ENCODE results near the gene RPS6KA2.

The RPS6KA2 gene

GRCh38 chr6:166627033-166627874 lies at the start of gene RPS6KA2:
Gene RPS6KA2 (minus strand): TSS chr6:166627251. CDS start chr6:166627019, 232 bp downstream.
- peak; percentile 64 for DNase-seq

DNA sequence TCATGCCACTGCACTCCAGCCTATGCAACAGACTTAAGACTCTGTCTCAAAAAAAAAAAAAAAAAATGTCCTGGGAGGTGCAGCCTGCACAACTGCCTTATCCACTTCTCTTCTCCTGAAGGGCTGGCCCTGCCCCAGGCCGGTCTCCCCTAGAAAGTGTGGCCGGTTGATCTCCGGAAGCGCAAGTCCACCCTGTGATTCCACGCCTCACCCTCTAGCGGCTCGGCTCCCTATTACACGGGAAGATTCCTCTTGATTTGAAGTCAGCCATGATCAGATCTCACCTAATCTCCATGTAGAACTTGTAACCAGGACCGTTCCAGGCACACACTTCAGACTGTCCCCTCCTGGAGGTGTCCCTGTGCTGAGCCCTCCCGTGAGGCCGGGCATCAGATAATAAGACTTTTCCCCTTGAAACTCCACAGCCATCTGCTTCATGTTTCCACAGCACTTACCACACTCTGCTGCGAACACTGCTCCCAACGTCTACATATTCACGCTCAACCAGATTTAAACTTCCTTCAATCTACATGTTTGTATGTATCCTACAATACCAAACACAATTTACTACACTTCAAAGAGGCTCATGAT lies 49.3 kb upstream of the RPS6KA2 start:
- no peak for DNase-seq

GRCh38 chr6:166675736-166676135 lies 48.7 kb upstream of the RPS6KA2 start:
- no peak for DNase-seq

- DNase-seq: no peak
Observed at GRCh38 chr6:166673309-166673708, 46.3 kb upstream of the RPS6KA2 start.

DNA sequence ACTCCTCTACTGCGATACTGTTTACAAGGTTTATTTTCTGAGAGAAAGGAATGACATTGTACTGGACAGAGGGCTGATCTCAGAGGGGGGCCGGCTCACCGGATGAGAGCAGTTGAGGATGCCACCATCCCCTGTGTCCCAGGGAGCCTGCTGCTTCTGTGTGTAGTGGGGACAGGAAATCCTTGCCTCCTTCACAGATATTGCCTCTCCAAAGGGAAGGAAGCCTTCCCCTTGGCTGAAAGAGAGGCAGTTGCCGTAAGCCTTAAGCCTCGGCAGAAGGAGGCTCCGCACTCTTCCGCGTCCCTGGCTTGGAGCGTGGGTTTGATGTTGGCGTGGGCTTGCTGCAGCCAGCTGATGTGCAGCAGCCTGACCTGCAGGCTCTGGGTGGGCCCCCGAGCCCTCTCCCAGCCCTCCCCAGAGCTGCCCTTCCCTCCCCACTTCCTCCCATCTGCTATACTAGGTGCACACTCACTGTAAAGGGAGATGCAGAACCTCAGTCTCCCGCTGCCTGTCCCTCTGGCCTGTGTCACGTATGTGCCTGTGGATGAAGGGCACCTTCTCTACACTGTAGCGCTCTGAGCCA lies 45.7 kb upstream of the RPS6KA2 start:
- no peak for DNase-seq

- no peak for DNase-seq
Observed at GRCh38 chr6:166672146-166672545, 45.1 kb upstream of the RPS6KA2 start.

GRCh38 chr6:166671434-166672081 lies 44.5 kb upstream of the RPS6KA2 start:
- no peak for DNase-seq

DNA sequence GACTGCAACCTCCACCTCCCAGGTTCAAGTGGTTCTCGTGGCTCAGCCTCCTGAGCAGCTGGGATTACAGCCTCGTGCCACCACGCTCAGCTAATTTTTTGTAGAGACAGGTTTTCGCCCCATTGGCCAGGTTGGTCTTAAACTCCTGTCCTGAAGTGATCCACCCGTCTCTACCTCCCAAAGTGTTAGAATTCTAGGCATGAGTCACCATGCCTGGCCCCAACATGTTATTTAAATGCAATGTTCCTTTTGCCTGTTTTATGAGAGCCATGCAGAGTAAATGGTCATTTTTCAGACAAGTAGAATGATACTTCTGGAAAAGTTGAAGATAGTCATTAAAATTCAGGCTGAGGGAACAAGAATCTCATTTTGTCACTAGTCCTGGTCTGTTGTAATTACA lies 43.8 kb upstream of the RPS6KA2 start:
- no peak for DNase-seq

DNA sequence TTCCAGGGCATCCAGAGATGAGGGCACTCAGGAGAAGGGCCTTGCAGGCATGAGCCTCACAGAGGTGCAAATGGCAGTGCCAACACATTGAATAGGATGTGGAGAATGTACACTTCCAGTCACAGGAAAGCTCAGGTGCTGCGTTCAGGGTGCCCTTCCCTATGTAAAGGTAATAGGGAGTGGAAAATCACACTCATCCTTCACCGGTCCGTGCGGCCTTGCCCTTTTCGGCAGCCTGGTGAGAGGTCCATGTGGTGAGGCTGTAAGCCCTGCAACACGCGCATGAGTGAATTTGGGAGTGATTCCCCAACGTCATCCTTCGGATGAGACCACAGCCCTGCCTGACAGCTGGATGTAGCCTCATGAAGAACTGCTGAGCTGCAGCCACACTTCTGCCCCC lies 43.0 kb upstream of the RPS6KA2 start:
- no peak for DNase-seq

DNA sequence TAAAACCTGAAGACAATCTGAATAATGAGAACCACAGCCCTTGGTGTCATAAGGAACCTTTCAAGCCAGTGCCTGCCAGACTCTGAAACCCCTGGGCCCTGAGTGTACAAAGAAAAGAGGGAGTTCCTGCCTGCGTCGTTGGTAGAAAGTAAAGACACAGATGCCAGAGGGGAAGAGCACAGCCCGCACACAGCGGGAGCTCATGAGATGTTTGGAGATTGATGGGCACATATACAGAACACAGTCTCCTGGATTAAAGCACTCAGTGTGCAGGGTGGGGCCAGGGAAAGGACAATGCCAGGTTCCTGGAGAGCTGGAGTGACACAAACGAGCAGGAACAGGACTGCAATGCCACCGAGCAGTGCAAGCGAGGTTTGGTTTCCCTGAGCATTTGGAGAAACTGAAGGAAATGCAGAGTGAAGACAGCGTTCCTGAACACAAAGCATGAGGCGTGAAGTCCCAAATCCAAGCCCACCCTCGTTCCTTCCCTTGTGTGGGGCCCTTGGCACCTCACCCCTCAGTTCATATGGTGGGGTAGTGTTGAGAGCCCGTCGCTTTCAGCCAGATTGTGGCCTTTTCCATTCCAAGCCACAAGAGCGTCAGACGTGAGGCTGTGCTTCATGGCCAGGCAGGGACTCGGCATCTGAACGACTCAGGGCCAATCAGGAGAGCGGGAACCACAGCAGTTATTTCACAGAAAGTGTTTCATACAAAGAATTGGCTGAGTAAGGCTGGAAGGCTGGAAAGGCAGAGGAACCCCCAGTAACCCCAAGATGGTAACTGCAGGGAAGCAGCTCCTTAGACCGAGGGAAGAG lies 41.0 kb upstream of the RPS6KA2 start:
- DNase-seq: no peak

DNA sequence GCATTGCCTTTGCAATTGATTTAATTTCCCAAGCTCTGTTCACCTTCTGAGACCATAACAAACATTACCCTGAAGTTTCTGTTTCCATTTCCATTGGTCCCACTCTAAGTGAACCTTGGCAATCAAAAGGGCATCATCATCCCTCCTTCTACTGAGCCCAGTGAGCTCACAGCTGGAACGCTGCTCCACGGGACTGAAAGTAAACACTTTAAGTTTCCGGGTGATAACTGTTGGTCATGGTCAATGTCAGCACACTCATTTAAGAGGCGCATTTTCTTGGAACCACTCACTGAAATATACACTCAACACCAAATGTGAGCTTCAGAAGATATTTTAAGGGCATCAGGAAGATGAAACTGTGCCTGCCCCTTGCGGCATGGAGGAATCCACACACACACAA lies 37.1 kb upstream of the RPS6KA2 start:
- DNase-seq: no peak

- no peak for DNase-seq
Observed at GRCh38 chr6:166663568-166663967, 36.5 kb upstream of the RPS6KA2 start.

GRCh38 chr6:166662690-166663089 lies 35.6 kb upstream of the RPS6KA2 start:
- DNase-seq: no peak

GRCh38 chr6:166661327-166662085 lies 34.5 kb upstream of the RPS6KA2 start:
- DNase-seq: no peak

- DNase-seq: no peak
Observed at GRCh38 chr6:166660157-166660688, 33.2 kb upstream of the RPS6KA2 start.

DNA sequence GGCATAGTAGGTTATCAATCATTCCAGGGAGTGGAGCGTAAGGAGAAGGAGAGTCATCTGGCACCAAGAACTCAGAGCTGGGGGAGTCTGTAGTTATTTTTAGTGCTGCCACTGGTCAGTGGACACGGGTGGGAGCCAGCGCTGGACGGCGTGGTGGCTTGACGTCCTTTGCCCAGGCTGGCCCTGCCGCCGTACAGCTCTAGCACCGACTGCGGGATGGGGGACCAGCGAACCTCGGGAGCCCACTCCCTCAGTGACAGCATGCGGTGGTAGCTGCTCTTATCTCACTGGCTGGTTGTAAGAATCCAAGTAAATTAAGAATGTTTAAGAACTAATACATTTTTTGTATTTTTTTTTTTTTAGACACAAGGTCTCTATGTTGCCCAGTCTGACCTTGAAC lies 32.5 kb upstream of the RPS6KA2 start:
- DNase-seq: no peak

DNA sequence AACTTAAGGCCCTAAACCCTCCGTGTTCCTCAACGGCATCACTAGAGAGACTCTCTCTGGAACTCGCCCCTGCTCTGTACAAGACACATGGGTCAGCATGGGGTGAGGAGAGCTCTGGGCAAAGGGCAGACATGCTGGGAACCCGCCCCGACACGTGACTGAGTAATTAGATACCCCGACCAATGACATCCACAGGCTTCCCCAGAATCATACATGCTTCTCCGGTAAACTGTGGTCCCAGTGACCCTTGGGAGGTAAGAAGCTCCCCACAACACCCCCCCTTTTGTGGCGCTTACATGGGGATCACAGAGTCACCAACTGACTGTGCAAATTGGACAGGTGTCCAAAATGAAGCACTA lies 31.7 kb upstream of the RPS6KA2 start:
- no peak for DNase-seq

DNA sequence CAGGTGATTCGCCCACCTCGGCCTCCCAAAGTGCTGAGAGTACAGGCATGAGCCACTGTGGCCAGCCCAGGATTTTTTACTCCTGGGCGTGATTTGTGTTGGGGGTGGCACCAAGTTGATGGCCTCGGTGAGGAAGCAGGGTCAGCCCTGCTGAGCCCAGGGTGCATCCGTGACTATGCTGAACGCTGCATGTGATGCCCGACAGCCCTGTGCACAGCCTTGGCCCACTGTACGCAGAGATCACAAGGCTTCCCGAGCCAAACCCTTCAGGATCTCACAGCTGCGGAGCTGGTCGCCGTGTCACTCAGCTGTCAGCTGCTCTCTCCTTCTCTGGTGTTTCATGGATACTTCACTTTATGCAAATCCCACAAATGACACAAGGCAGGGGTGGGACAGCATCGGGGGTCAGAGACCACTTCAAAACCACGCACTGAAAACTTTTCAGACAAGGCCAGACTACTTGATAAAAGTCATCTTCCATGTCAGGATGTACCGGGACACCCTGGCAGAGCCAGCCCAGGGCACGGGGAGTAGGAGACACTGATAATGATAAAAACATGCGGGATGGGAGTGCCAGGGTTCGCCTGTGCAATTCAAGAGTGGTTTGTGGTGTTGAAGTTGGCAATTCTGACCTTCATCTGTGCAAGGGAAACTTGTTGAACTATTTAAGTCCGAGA lies 31.2 kb upstream of the RPS6KA2 start:
- no peak for DNase-seq

- no peak for DNase-seq
Observed at GRCh38 chr6:166657531-166657930, 30.5 kb upstream of the RPS6KA2 start.

DNA sequence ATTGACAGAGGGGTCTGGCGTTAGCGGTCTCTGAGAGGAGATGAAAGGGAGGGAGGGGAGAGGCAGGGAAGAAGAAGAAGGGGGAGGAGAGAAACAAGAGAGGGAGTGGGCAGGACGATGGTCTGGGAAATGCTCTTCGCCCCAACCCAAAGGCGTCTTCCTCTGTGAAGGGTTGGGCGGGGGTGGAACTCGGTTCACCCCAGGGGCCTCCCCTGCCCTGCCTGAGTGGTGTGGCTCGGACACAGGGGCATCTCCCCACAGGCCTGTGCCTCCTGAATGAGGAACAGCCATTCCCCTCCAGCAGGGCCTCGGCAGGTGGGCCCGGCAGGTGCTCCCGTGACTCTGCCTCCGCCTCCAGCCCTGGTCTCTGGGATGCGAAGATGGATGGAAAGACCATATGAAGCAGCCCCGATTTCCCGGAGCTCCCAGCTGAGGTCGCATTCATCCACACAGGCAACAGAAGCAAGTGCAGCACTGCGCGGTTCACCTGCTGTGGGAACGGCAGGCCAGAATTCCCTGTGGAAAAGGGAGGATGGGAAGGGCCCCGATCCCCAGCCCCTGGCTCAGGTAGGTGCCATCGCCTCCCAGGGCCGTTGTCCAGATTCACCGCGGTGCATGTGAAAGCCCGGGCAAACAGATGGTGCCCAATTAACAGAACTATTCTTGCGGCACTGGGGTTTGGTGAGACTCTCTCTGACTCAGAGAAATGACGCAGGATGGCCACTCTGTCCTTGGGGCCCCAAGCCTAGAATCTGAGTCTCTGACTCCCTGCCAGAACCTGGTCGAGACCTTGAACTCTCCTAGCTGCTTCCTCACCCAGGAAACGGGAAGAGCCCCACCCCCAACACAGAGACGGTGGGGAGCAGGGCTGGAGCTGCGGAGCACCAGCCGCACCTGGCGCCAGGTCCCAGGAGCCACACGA lies 29.4 kb upstream of the RPS6KA2 start:
- DNase-seq: no peak
